HL-60 (cell line): Measurements from ENCODE around the gene FGF14.

Source experiments
- DNase-seq, 2 experiments: peaks; one replicate each; pipeline ENCODE4 v3.0.0-alpha.2; 2010 to 2020; ENCODE audit warnings: low read depth in 1 of 2, low spot score in 1 of 2
- H3K27ac ChIP-seq: fragments of 250-450 bp; sonication (Bioruptor Pico); replicated peaks from 2 replicates; pipeline ENCODE4 v1.5.1; 2020; ENCODE audit warnings: mild to moderate bottlenecking, moderate library complexity
- H3K27me3 ChIP-seq: fragments of 250-450 bp; sonication (Bioruptor Pico); 2 replicates; pipeline ENCODE4 v1.5.1; 2021; ENCODE audit warnings: mild to moderate bottlenecking, moderate library complexity; ENCODE audit not compliant: insufficient read depth, poor library complexity, severe bottlenecking
- H3K4me3 ChIP-seq: replicated peaks from 2 replicates; pipeline ENCODE4 v1.5.1; 2011; ENCODE audit warnings: mild to moderate bottlenecking, control low read depth, low read length; ENCODE audit not compliant: insufficient read depth
- CTCF ChIP-seq: IDR thresholded peaks from one replicate; pipeline ENCODE4 v1.5.1; 2011; ENCODE audit warnings: low read length, control low read depth, inconsistent platforms; ENCODE audit not compliant: insufficient read depth
- GABPA ChIP-seq: IDR thresholded peaks from 2 replicates; pipeline ENCODE4 v1.6.1; 2012; ENCODE audit warnings: low read depth
- POLR2AphosphoS5 ChIP-seq: IDR thresholded peaks from 2 replicates; pipeline ENCODE4 v1.6.1; 2012; ENCODE audit warnings: low read depth
- REST ChIP-seq: IDR thresholded peaks from 2 replicates; pipeline ENCODE4 v1.6.1; 2012; ENCODE audit warnings: low read depth; ENCODE audit not compliant: insufficient replicate concordance
- SPI1 ChIP-seq: IDR thresholded peaks from 2 replicates; pipeline ENCODE4 v1.6.1; 2012; ENCODE audit warnings: low read depth, mild to moderate bottlenecking, borderline replicate concordance

Gene FGF14

GRCh38 chr13:101931186-101931585 is 470.7 kb downstream of the FGF14 start:
- no peak overlapping the region for H3K27ac ChIP-seq
- DNase-seq: no peak
- H3K27me3 ChIP-seq: peaks cover 3% of the 10 kb centered on the region
- TF ChIP-seq CTCF (no peak), REST (no peak), SPI1 (no peak), GABPA (no peak), POLR2AphosphoS5 (no peak)
- H3K4me3 ChIP-seq: no peak overlapping the region

- DNase-seq: no peak
- H3K4me3 ChIP-seq: no peak overlapping the region
- TF ChIP-seq GABPA (no peak), REST (no peak), CTCF (no peak), SPI1 (no peak), POLR2AphosphoS5 (no peak)
- no peak overlapping the region for H3K27ac ChIP-seq
- peaks cover 5% of the 10 kb centered on the region for H3K27me3 ChIP-seq
Measured at GRCh38 chr13:101930331-101930730, 471.5 kb downstream of the FGF14 start.

GRCh38 chr13:101925731-101926130 is 476.1 kb downstream of the FGF14 start:
- no peak overlapping the region for H3K4me3 ChIP-seq
- peaks cover 9% of the 10 kb centered on the region for H3K27me3 ChIP-seq
- no peak for DNase-seq
- no peak overlapping the region for H3K27ac ChIP-seq
- no peak for TF ChIP-seq POLR2AphosphoS5
- TF ChIP-seq SPI1: no peak
- no peak for TF ChIP-seq REST
- TF ChIP-seq CTCF: no peak
- no peak for TF ChIP-seq GABPA
